ENCODE data around the gene ABCB8. TPM values are rescaled to one million over a fixed set of nuclear protein-coding genes. Genes with fewer than 3 reads are reported as not detected.

ABCB8 gene
- total and polyA plus RNA-seq, 9 of the 15 experiments (the other 6 are each of a cell fraction or from before 2014, with no cell fraction given), result 7.6 to 106 (median 36.3) TPM

GRCh38 chr7:151057989-151058780 is 29.9 kb downstream of the ABCB8 start (continued):
- TF ChIP-seq ZMIZ1 (IDR thresholded peaks at IDR 0.05; ENCODE audit: low read depth in 2 of 2, low read length in 2 of 2), result no peak; a peak in 1 of 4 replicates
- TF ChIP-seq SRSF1 (IDR thresholded peaks at IDR 0.05; ENCODE audit: low read depth, low read length), result no peak
- TF ChIP-seq PHTF2 (CRISPR knock-in tag; IDR thresholded peaks at IDR 0.05), result no peak
- 0 out of 2 replicates have a peak, but pooled peaks have one; percentile 51 for TF ChIP-seq THRB (CRISPR knock-in tag; conservative IDR thresholded peaks at IDR 0.05)
- peak; percentile 79 for TF ChIP-seq POLR2A (conservative IDR thresholded peaks at IDR 0.05)
- peak; percentile 41 for TF ChIP-seq ZNF589 (CRISPR knock-in tag; IDR thresholded peaks at IDR 0.05; ENCODE audit: low read depth)
- TF ChIP-seq ZKSCAN8 (CRISPR knock-in tag; IDR thresholded peaks at IDR 0.05), result no peak
- TF ChIP-seq TRIM24 (IDR thresholded peaks at IDR 0.05), result peak in 1 of 2 experiments; percentile 47; a peak in 1 of 4 replicates
- no peak for TF ChIP-seq NCOA2 (IDR thresholded peaks at IDR 0.05; ENCODE audit: partially characterized antibody in 2 of 2)
- TF ChIP-seq GABPA (tag; conservative IDR thresholded peaks at IDR 0.05; ENCODE audit: low read depth), result no peak
- no peak for TF ChIP-seq ZNF277 (CRISPR knock-in tag; IDR thresholded peaks at IDR 0.05; ENCODE audit: borderline replicate concordance)
- peak; percentile 57 for TF ChIP-seq ZKSCAN1 (IDR thresholded peaks at IDR 0.05; ENCODE audit: low read depth, low read length)
- peak; percentile 67; the same call in 1 of the 2 replicates for TF ChIP-seq ERF (CRISPR knock-in tag; IDR thresholded peaks at IDR 0.05)
- TF ChIP-seq SOX6 (IDR thresholded peaks at IDR 0.05), result peak; percentile 49; the same call in 1 of the 2 replicates
- peak; percentile 97 to 99 for TF ChIP-seq SIX5 (IDR thresholded peaks at IDR 0.05; ENCODE audit: borderline replicate concordance in 1 of 2, insufficient read depth in 1 of 2, low read depth in 1 of 2, low read length in 2 of 2)
- no peak for TF ChIP-seq PHF21A (IDR thresholded peaks at IDR 0.05; ENCODE audit: borderline replicate concordance, low read depth)
- 0 out of 2 replicates have a peak, but pooled peaks have one; percentile 24 for TF ChIP-seq NCOA1 (IDR thresholded peaks at IDR 0.05; ENCODE audit: low read depth)
- no peak for TF ChIP-seq PCBP2 (IDR thresholded peaks at IDR 0.05; ENCODE audit: low read depth, low read length, poor library complexity, severe bottlenecking)
- TF ChIP-seq HDAC8 (tag; IDR thresholded peaks at IDR 0.05), result 0 out of 2 replicates have a peak, but pooled peaks have one; percentile 14
- TF ChIP-seq ZNF23 (CRISPR knock-in tag; IDR thresholded peaks at IDR 0.05), result no peak

Measured in K562 (cell line).